NCI-H146 treated with DMSO at 0.1 percent for 48 hours (cell line): Measurements from ENCODE around the gene ANKMY1.
A peak's percentile ranks its signal among the peaks of the same experiment; 100 is the strongest.

Experiments
- DNase-seq: peaks from one replicate; lab custom pipeline; 2025; ENCODE audit not compliant: unreplicated experiment; lab: John Stamatoyannopoulos, UW

The ANKMY1 gene

GRCh38 chr2:240438810-240439697 is 118.7 kb downstream of the ANKMY1 start:
- no peak for DNase-seq

GRCh38 chr2:240437861-240438809 is 119.7 kb downstream of the ANKMY1 start:
- no peak for DNase-seq

- no peak for DNase-seq
Measured at GRCh38 chr2:240437551-240437860, 120.3 kb downstream of the ANKMY1 start.

- no peak for DNase-seq
Measured at GRCh38 chr2:240436683-240437550, 120.9 kb downstream of the ANKMY1 start.

- no peak for DNase-seq
Measured at GRCh38 chr2:240435948-240436682, 121.7 kb downstream of the ANKMY1 start.

GRCh38 chr2:240435457-240435947 is 122.3 kb downstream of the ANKMY1 start, which contains the start of gene GPC1:
Gene GPC1, plus strand, starts transcription at chr2:240435663. Its CDS starts 256 bp downstream, at chr2:240435919.
- DNase-seq: no peak

GRCh38 chr2:240434728-240435456 is 122.9 kb downstream of the ANKMY1 start:
- peak; percentile 14 for DNase-seq

GRCh38 chr2:240433973-240434727 is 123.6 kb downstream of the ANKMY1 start:
- no peak for DNase-seq

- DNase-seq: no peak
Measured at GRCh38 chr2:240432820-240433801, 124.7 kb downstream of the ANKMY1 start.

GRCh38 chr2:240432430-240432819 is 125.4 kb downstream of the ANKMY1 start:
- no peak for DNase-seq

GRCh38 chr2:240431661-240432424 is 125.9 kb downstream of the ANKMY1 start:
- DNase-seq: no peak

- DNase-seq: no peak
Measured at GRCh38 chr2:240431271-240431660, 126.5 kb downstream of the ANKMY1 start.

- DNase-seq: no peak
Measured at GRCh38 chr2:240430595-240430994, 127.2 kb downstream of the ANKMY1 start.

- DNase-seq: no peak
Measured at GRCh38 chr2:240429872-240430491, 127.8 kb downstream of the ANKMY1 start.
